Smooth muscle cell of trachea (primary cell): ENCODE results near the gene ZNF765. TPM values are rescaled to one million over a fixed set of nuclear protein-coding genes. Genes with fewer than 3 reads are reported as not detected.

Experiments used
- total RNA-seq: library from RNA; depleted of rRNA; stranded (reverse); fragments of >200 nt; gene quantifications from 2 replicates; pipeline ENCODE4 v1.2.1, GENCODE V29; 2014

Gene ZNF765
- total RNA-seq: 10.5 and 18.7 TPM in 2 replicates

GRCh38 chr19:53394974-53395839, at the start of gene ZNF765:
ZNF765 (plus strand) TSS chr19:53395149; CDS start chr19:53398016, 2,867 bp downstream.

DNA sequence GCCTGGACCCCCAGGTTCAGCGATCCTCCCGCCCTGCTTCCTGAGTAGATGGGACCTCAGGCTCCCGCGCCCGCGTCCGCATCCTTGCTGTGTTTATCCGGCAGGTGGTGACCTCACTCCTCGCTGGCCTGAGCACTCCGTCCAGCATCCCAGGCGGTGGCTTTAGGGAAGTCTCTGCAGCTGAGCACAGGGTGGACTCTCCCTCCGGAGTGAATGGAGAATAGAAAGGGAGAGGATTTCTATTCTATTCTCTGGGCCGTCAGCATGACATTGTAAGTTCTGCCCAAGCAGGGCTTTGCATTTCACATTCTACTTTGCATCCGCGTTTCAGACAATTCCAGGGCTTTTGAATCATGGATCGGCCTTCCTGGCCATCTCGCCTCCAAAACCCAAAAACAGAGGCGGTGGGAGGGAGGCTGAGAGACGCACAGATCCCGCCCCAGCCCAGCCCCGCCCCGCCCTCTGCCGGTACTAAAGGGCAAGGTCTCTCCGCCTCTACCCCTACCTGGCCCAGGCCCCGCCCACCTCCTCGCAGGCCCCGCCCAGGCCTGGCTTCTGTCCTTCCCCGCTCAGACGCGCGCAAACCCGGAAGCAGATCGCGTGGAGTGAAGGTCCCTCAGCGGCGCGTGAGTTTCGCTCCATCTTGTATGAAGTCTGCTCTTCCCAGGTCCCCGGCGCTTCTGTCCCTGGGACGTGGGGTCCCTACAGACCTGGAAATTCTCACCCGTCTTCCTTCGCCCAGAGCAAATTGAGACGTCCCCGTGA, 29.6 kb upstream of the ZNF765 start, which contains the start of gene ZNF525:
ZNF525 (plus strand) TSS at position 572 of the 765 bp plus-strand sequence. CDS start 6,577 bp downstream, outside the sequence.

GRCh38 chr19:53431399-53432087, 36.6 kb downstream of the ZNF765 start, which contains the start of gene ZNF761:
ZNF761 (plus strand) TSS chr19:53431984; CDS start chr19:53447269, 15,285 bp downstream.

GRCh38 chr19:53467485-53468262, 72.7 kb downstream of the ZNF765 start, which contains the start of gene ZNF813:
ZNF813 (plus strand) TSS chr19:53467733; CDS start chr19:53483823, 16,090 bp downstream.

Other genes with a start within 250 kb of the ZNF765 start
- 8.3 and 10.6 TPM in 2 replicates for gene ZNF347, start 236.1 kb upstream of the ZNF765 start, total RNA-seq
- gene ZNF665, start 201.8 kb upstream of the ZNF765 start, total RNA-seq: 4.8 and 7.4 TPM in 2 replicates
- 17.4 and 18.8 TPM in 2 replicates for gene ZNF677, start 140.3 kb upstream of the ZNF765 start, total RNA-seq
- gene VN1R2, start 136.9 kb upstream of the ZNF765 start, total RNA-seq: not detected in 2 replicates
- gene VN1R4, start 127.4 kb upstream of the ZNF765 start, total RNA-seq: not detected in 2 replicates
- gene ZNF845, start 61.4 kb upstream of the ZNF765 start, total RNA-seq: 7.6 and 9.5 TPM in 2 replicates
- gene ZNF525, start 29.4 kb upstream of the ZNF765 start, total RNA-seq: 5.6 and 8.4 TPM in 2 replicates
- gene ZNF761, start 36.8 kb downstream of the ZNF765 start, total RNA-seq: 11.6 and 13.4 TPM in 2 replicates
- gene ZNF813, start 72.6 kb downstream of the ZNF765 start, total RNA-seq: 3.1 and 3.5 TPM in 2 replicates
- gene ZNF331, start 143.0 kb downstream of the ZNF765 start, total RNA-seq: 13.5 and 13.7 TPM in 2 replicates
- gene DPRX, start 236.8 kb downstream of the ZNF765 start, total RNA-seq: not detected in 2 replicates